GM21723 (cell line): ENCODE data around the gene ZNF700.
"Not testable (repeated sequence)": the region's sequence is repeated elsewhere in the genome, so short reads cannot be mapped to it uniquely, and the experiment has no call there.

ENCODE experiments used
- ATAC-seq: cut with Tn5 transposase; IDR thresholded peaks from one replicate; pipeline ENCODE4 v1.9.1; 2021; ENCODE audit warnings: mild to moderate bottlenecking, moderate library complexity; ENCODE audit not compliant: unreplicated experiment

The ZNF700 gene

GRCh38 chr19:11938383-11938782, 13.5 kb downstream of the ZNF700 start:
- ATAC-seq, result not testable (repeated sequence)

GRCh38 chr19:11941361-11941887, 16.5 kb downstream of the ZNF700 start:
- ATAC-seq, result not testable (repeated sequence)

GRCh38 chr19:11942008-11942842, 17.3 kb downstream of the ZNF700 start:
- no peak for ATAC-seq

- ATAC-seq, result no peak
Observed at GRCh38 chr19:11942843-11943108, 17.9 kb downstream of the ZNF700 start.

DNA sequence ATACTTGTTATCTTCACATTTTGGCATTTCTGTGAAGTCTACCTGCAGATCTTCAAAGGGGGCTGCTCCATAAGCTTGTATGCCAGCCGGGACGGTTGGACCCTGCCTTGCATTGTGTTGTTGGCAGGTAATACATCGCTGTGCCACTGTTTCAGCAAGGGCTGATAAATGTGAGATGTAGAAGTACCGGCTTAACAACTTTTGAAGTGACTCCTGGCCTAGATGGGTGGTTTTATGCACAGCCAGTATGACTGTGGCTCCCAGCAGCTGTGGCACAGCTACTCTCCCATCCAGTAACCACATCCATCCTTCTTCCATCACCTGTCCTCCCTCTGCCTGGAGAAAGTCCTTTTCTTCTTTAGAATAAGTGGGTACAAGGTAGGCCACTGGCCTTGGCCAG, 19.7 kb downstream of the ZNF700 start:
- no peak for ATAC-seq

- ATAC-seq, result no peak
Observed at GRCh38 chr19:11948646-11949045, 23.7 kb downstream of the ZNF700 start.

- ATAC-seq, result no peak
Observed at GRCh38 chr19:11949201-11949600, 24.3 kb downstream of the ZNF700 start.

DNA sequence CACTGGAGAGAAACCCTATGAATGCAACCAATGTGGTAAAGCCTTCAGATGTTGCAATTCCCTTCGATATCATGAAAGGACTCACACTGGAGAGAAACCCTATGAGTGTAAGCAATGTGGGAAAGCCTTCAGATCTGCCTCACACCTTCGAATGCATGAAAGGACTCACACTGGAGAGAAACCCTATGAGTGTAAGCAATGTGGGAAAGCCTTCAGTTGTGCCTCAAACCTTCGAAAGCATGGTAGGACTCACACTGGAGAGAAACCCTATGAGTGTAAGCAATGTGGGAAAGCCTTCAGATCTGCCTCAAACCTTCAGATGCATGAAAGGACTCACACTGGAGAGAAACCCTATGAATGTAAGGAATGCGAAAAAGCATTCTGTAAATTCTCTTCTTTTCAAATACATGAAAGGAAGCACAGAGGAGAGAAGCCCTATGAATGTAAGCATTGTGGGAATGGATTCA, 24.7 kb downstream of the ZNF700 start:
- ATAC-seq, result not testable (repeated sequence)

- no peak for ATAC-seq
Observed at GRCh38 chr19:11950312-11950711, 25.4 kb downstream of the ZNF700 start.

- ATAC-seq, result peak; percentile 46
Observed at GRCh38 chr19:11963566-11964355, 38.9 kb downstream of the ZNF700 start.

DNA sequence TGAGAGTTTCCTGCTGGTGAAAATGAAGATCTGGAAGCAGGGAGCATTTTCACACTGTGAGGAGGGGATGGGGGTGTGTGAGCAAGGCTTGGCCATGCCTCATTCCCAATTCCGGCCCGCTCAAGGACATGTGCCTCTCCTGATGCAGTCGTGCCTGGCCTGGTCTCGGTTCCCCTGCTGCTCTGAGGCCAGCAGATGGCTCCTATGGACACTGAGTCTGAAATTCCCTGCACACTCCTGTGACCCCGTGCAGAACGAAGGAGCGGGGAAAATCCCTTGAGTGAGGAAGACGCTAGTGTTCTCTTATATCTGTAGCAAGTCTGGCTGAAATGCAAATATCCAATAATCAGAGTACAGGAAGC, 39.6 kb downstream of the ZNF700 start:
- ATAC-seq, result no peak

DNA sequence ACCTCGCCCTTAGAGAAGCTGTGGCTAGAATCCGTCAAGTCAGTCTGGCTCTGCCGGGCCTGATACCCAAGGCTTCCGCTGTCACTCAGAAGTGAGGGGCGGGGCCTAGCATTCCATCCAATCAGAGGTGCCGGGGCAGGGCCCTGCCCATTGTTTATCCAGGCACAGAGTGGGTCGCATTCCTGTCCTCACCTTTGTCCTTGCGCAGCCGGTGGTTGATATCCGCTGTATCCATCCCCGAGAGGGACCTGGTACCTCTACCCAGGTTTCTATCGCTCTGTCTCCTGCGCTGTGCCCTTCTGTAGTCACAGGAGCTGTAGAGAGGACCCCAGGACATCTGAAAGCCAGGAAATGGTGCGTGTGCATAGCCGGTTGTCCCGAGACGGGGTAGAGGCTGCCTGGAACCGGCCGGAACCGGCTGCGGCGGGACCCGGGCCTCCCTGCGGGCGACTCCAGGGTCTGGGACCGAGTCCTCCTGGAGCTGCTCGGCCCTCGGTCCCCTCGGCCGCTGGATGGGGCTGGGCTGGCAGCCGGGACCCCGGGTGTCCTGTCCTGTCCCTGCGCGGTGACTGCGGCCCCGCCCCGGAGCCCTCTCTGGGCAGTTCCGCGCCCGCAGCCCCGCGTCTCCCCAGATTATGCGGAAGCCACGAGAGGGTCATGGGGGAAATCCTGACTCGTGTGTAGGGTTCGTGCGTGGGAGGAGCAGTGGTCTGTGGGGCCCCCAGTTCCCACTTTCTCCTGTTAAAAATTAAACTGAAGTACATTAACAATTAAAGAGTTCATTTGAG, 40.1 kb downstream of the ZNF700 start, which contains the start of gene ZNF763:
Gene ZNF763, plus strand, starts transcription at position 183 of the 788 bp plus-strand sequence. Its CDS starts 169 bp downstream, at position 352.
- peak; percentile 87 for ATAC-seq

GRCh38 chr19:11970174-11970573, 45.3 kb downstream of the ZNF700 start:
- no peak for ATAC-seq

GRCh38 chr19:11971041-11971440, 46.1 kb downstream of the ZNF700 start:
- no peak for ATAC-seq

DNA sequence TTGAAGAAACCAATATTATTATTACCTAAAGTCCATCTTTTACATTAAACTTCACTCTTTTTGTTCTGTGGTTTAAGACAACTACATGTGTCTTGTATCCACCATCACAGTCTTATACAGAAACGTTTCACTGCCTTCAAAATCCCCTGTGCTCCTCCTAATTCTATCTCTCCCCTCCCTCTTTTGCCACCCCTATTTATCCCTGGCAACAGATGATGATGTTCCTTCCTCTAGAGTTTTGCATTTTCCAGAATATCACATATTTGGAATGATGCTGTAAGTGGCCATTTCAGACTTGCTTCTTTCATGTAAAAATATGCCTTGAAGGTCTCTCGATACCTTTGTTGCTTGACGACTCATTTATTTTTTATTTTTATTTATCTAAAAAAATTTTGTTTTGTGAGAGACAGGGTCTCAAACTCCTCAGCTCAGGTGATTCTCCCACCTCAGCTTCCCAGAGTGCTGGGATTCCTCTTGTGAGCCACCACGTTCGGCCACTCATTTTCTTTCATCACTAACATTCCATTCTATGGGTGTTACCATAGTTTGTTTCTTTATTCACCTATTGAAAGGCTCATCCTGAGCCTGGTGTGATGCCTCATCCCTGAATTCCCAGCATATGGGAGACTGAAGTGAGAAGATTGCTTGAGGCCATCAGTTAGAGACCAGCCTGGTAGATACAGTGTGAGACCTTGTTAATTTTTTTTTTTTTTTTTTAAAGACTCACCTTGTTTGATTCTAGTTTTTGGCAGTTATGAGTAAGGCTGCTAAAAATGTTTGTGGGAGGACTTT, 48.3 kb downstream of the ZNF700 start:
- no peak for ATAC-seq

- no peak for ATAC-seq
Observed at GRCh38 chr19:11978492-11979100, 53.7 kb downstream of the ZNF700 start.

GRCh38 chr19:11979527-11979926, 54.6 kb downstream of the ZNF700 start:
- no peak for ATAC-seq

DNA sequence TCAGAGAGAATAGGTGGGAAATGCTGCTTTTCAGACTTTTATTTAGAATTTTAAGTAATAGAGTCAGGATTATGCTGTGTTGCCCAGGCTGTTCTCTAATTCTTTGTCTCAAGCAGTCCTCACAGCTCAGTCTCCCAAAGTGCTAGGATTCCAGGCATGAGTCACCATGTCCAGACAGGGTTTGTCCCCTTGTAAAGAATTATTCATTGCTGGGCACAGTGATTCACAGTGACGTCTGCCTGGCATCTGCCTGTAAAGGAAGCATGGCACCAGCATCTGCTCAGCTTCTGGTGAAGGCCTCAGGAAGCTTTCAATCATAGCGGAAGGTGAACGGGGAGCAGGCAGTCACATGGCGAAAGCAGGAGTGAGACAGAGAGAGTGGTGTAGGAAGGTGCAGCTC, 57.6 kb downstream of the ZNF700 start:
- no peak for ATAC-seq

DNA sequence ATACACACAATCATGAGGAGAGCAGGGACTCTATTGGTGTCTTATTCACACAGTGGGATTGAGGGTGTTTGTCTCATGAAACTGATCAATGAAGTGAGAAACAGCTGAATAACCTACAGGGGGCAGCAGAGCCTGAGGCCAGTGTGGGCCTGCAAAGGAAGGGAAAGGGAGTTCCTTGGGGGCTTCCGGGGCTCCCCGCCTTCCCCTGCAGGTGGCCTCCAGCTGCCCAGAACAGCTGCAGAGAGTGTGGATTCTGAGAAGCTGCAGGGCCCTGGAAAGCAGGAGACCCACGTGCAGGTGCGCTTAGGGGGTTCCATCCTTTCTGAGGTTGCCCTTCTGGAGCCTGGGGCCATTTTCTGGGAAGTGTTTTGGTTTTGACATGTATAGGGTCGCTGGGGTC, 60.1 kb downstream of the ZNF700 start:
- ATAC-seq, result no peak

- ATAC-seq, result no peak
Observed at GRCh38 chr19:11986754-11987153, 61.8 kb downstream of the ZNF700 start.
